ENCODE results near the gene GPR62. TPM values are rescaled to one million over a fixed set of nuclear protein-coding genes. Genes with fewer than 3 reads are reported as not detected.

Gene GPR62
- total and polyA plus RNA-seq, 2 of the 8 experiments (the other 6 are each of a cell fraction or from before 2014, with no cell fraction given), result 0.22 to 0.29 TPM

DNA sequence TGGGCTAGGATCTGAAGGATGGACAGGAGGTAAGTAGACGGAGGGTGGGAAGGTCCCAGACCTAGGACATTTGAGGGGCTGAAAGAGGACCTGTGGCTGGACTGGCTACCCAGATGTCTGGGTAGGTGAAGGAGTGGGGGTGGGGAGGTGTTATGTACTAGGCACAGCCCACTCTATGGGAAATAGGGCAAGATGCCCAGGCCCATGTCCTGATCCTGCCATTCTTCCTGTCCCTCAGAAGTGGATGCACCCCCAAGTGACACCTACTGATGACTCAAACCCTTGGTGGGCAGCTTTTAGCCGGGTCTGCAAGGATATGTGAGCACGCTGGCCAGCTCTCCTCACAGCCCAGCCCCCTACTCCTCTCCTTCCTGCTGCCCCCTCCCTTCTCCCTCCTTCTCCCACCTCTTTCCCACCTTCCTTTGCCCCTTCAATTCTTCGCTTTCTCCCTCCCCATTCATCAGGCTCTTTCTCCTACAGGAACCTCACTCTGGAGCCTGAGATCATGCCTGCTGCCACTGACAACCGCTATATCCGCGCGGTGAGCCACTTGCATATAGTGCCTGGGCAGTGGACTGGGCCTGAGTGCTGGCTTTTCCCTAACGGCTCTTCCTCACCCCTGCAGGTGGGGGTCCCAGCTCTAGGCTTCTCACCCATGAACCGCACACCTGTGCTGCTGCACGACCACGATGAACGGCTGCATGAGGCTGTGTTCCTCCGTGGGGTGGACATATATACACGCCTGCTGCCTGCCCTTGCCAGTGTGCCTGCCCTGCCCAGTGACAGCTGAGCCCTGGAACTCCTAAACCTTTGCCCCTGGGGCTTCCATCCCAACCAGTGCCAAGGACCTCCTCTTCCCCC, 33.3 kb downstream of the GPR62 start:
- no peak overlapping the region for H3K18ac ChIP-seq (ENCODE audit: extremely low read depth, low read length)
- H2BK20ac ChIP-seq (ENCODE audit: low read length), result no peak overlapping the region
- H2AK5ac ChIP-seq (ENCODE audit: low read depth, low read length), result no peak overlapping the region
- H3K14ac ChIP-seq (ENCODE audit: insufficient read length), result no peak overlapping the region
- POLR2A ChIA-PET (ENCODE audit: partially characterized antibody), result interaction anchor here (0.6 to 25.9 kb wide), 3 partner anchors 15 to 46 kb away, joined by 3 to 923 read pairs (median 3); partner anchors contain the start of genes ABHD14A, ABHD14B, ACY1 and PCBP4
- no peak overlapping the region for H3K56ac ChIP-seq (replicated peaks; ENCODE audit: insufficient read length, low read depth, low read length)
- no peak overlapping the region for H3K27ac ChIP-seq (ENCODE audit: low read depth, low read length)
- H4K8ac ChIP-seq (ENCODE audit: extremely low read depth, insufficient read depth, low read length), result no peak overlapping the region; the same call in 1 of the 2 replicates
- H2BK120ac ChIP-seq (replicated peaks; ENCODE audit: low read depth, low read length), result no peak overlapping the region
- H3K4me3 ChIP-seq (ENCODE audit: extremely low read depth in 1 of 4, insufficient read depth in 2 of 4, low read depth in 3 of 4, low read length in 4 of 4), result no peak overlapping the region
- no peaks in the 10 kb centered on the region for H3K9me3 ChIP-seq (ENCODE audit: insufficient read depth in 2 of 2, low read depth in 1 of 2, low read length in 1 of 2)
- H3K27me3 ChIP-seq (replicated peaks in 1 of 4; ENCODE audit: control insufficient read depth in 3 of 4, extremely low read depth in 1 of 4, insufficient read depth in 3 of 4, low read length in 3 of 4), result no peaks in the 10 kb centered on the region
- no peak overlapping the region for H4K91ac ChIP-seq (replicated peaks; ENCODE audit: insufficient read length, low read length)
- H4K5ac ChIP-seq (ENCODE audit: insufficient read length, low read depth, low read length), result no peak overlapping the region
- peaks cover 7 to 22% (median 15%) of the 10 kb centered on the region in 4 experiments; a peak in 7 of 8 replicates for H3K36me3 ChIP-seq (ENCODE audit: control insufficient read depth in 2 of 4, insufficient read depth in 4 of 4, low read length in 3 of 4)
- no peak overlapping the region for H3K4me2 ChIP-seq (ENCODE audit: insufficient read depth in 1 of 2, low read depth in 2 of 2, low read length in 2 of 2)
- H2BK15ac ChIP-seq (ENCODE audit: low read length), result no peak overlapping the region
- CTCF ChIA-PET (ENCODE audit: partially characterized antibody), result interaction anchor here (1.2 kb wide), 1 partner anchor 47 kb away, joined by 3 read pairs; the partner anchor contains the start of genes PARP3 and RRP9
- peaks cover 0 to 13% (median 5%) of the 10 kb centered on the region in 4 experiments; a peak in 6 of 7 replicates for H3K4me1 ChIP-seq (replicated peaks in 1 of 4; ENCODE audit: control insufficient read depth in 3 of 4, insufficient read depth in 4 of 4, low read length in 3 of 4)
- no peak for FAIRE-seq
- no peak overlapping the region for H3K4ac ChIP-seq (replicated peaks; ENCODE audit: insufficient read length, low read depth, low read length)
- H2BK12ac ChIP-seq (ENCODE audit: low read depth, low read length), result no peak overlapping the region
- no peaks in the 10 kb centered on the region; the same call in none of the 2 replicates for H3K79me1 ChIP-seq (ENCODE audit: low read depth, low read length)
- H3K23ac ChIP-seq (ENCODE audit: insufficient read length), result no peak overlapping the region
- WGBS, 2 experiments (ENCODE audit: extremely low coverage in 1 of 2, insufficient coverage in 1 of 2, insufficient read length in 1 of 2, insufficient replicate concordance in 2 of 2, low coverage in 1 of 2, low lambda C conversion rate in 2 of 2, missing lambda C conversion rate in 1 of 2), result 84% methylated on average over 15 of the region's 15 CpGs; no CpG with 5 or more reads in 1 of the 2 experiments
- no peak overlapping the region for H2BK5ac ChIP-seq (ENCODE audit: low read depth, low read length)
- no peaks in the 10 kb centered on the region; a peak in 1 of 4 replicates for H3K79me2 ChIP-seq (ENCODE audit: control insufficient read depth in 1 of 2, insufficient read depth in 2 of 2, low read length in 2 of 2)
- no peaks in the 10 kb centered on the region for H3K23me2 ChIP-seq (ENCODE audit: low read depth, low read length)
- H4K20me1 ChIP-seq (replicated peaks in 1 of 2; ENCODE audit: control insufficient read depth in 1 of 2, insufficient read depth in 2 of 2, low read length in 2 of 2), result peaks cover 3 to 5% of the 10 kb centered on the region in 2 experiments
- no peak overlapping the region for H3K9ac ChIP-seq (replicated peaks in 1 of 4; ENCODE audit: extremely low read depth in 1 of 4, low read depth in 3 of 4, low read length in 3 of 4)
- DNase-seq (ENCODE audit: low read depth in 1 of 2, low spot score in 2 of 2), result peak in 1 of 2 experiments; percentile 48
- H2AFZ ChIP-seq (ENCODE audit: low read length), result no peak overlapping the region
- TF ChIP-seq CHD1 (IDR thresholded peaks at IDR 0.05; ENCODE audit: low read depth, low read length) (no peak), NANOG (IDR thresholded peaks at IDR 0.05; ENCODE audit: insufficient read depth, low read depth, low read length, poor library complexity, severe bottlenecking) (no peak), EZH2 (IDR thresholded peaks at IDR 0.05; ENCODE audit: low read depth, low read length, severe bottlenecking) (no peak), HDAC6 (IDR thresholded peaks at IDR 0.05; ENCODE audit: low read depth, low read length) (no peak), PHF8 (conservative IDR thresholded peaks at IDR 0.05; ENCODE audit: low read depth, low read length) (no peak), TAF7 (optimal IDR thresholded peaks at IDR 0.05; ENCODE audit: borderline replicate concordance, low read depth, low read length) (no peak), RNF2 (IDR thresholded peaks at IDR 0.05; ENCODE audit: borderline replicate concordance, low read depth, low read length, missing control alignments, poor library complexity, severe bottlenecking) (no peak), SRF (IDR thresholded peaks at IDR 0.05; ENCODE audit: low read depth, low read length) (no peak), KDM5A (IDR thresholded peaks at IDR 0.05; ENCODE audit: low read length) (no peak)
- TF ChIP-seq, protein P1, sequence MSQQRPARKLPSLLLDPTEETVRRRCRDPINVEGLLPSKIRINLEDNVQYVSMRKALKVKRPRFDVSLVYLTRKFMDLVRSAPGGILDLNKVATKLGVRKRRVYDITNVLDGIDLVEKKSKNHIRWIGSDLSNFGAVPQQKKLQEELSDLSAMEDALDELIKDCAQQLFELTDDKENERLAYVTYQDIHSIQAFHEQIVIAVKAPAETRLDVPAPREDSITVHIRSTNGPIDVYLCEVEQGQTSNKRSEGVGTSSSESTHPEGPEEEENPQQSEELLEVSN (IDR thresholded peaks at IDR 0.05), result no peak

Measured in H1 (cell line).